HCT116 (cell line): ENCODE data around the gene XPA. TPM values are rescaled to one million over a fixed set of nuclear protein-coding genes. Genes with fewer than 3 reads are reported as not detected.
A peak's percentile ranks its signal among the peaks of the same experiment; 100 is the strongest.

Experiments used
- ATAC-seq: fragments of 200-7000 bp; cut with Tn5 transposase; 2 replicates; pipeline ENCODE4 v1.9.1; 2020; ENCODE audit warnings: mild to moderate bottlenecking, moderate library complexity
- BruUV-seq: library from RNA; stranded (reverse); fragments of 400-500 nt; replicated peaks from 2 replicates; lab custom pipeline; 2021; lab: Mats Ljungman, UMichigan
- CTCF ChIA-PET: fragments of 300-600 bp; sonication (Branson Sonifier 250); formaldehyde crosslinking; loops from one replicate; lab custom pipeline; 2021; ENCODE audit warnings: antibody characterized with exemption; lab: Charles Lee
- POLR2A ChIA-PET: fragments of 300-600, 350-600 bp; sonication (Branson Sonifier 250); formaldehyde crosslinking; loops from one replicate; lab custom pipeline; 2021; ENCODE audit warnings: antibody characterized with exemption; lab: Charles Lee
- RAD21 ChIA-PET, 2 experiments: fragments of 300-600 bp; sonication (Branson Sonifier 250); formaldehyde crosslinking; loops; one replicate each; lab custom pipeline; 2023; ENCODE audit warnings: low total read pairs in 2 of 2; ENCODE audit not compliant: uncharacterized antibody in 2 of 2, unreplicated experiment in 2 of 2, low non-redundant PET in 1 of 2; lab: Charles Lee
- DNase-seq: peaks from one replicate; pipeline ENCODE4 v3.0.0-alpha.2; 2010; ENCODE audit warnings: low read depth, low spot score
- H2AFZ ChIP-seq: fragments of 200-600 bp; shearing (Covaris generic), sonication (generic); 2 replicates; pipeline ENCODE4 v1.6.1; 2017; ENCODE audit warnings: low read depth, mixed run types, mixed read lengths, antibody characterized with exemption, low read length; ENCODE audit not compliant: poor library complexity, severe bottlenecking
- H3K27ac ChIP-seq: 2 replicates; pipeline ENCODE4 v1.5.1; 2012; ENCODE audit warnings: low read depth, low read length
- H3K27me3 ChIP-seq: fragments of 200-600 bp; sonication (generic); 2 replicates; pipeline ENCODE4 v1.6.1; 2016; ENCODE audit warnings: mixed run types, low read length, mixed read lengths; ENCODE audit not compliant: insufficient read depth
- H3K36me3 ChIP-seq, 2 experiments: fragments of 200-500 bp in 1 of 2; fragments of 200-600 bp in 1 of 2; sonication (Bioruptor generic) in 1 of 2; sonication (generic) in 1 of 2; 2 replicates each; pipeline versions ENCODE4 v1.5.1 to v1.6.1; 2014 to 2016; ENCODE audit warnings: low read length in 2 of 2, inconsistent platforms in 1 of 2, mixed read lengths in 1 of 2, mixed run types in 1 of 2; ENCODE audit not compliant: insufficient read depth in 2 of 2, control insufficient read depth in 1 of 2
- H3K4me1 ChIP-seq, 2 experiments: fragments of 200-600 bp in 1 of 2; sonication (generic) in 1 of 2; 2 replicates each; pipeline versions ENCODE4 v1.5.1 to v1.6.1; 2012 to 2017; ENCODE audit warnings: low read length in 2 of 2, inconsistent platforms in 1 of 2, mild to moderate bottlenecking in 1 of 2, mixed read lengths in 1 of 2, mixed run types in 1 of 2, moderate library complexity in 1 of 2; ENCODE audit not compliant: insufficient read depth in 2 of 2, control insufficient read depth in 1 of 2
- H3K4me2 ChIP-seq: fragments of 200-600 bp; sonication (generic); 2 replicates; pipeline ENCODE4 v1.6.1; 2017; ENCODE audit warnings: mixed run types, low read length, mixed read lengths
- H3K4me3 ChIP-seq, 2 experiments: fragments of 200-600 bp in 1 of 2; sonication (generic) in 1 of 2; replicated peaks in 1 of 2; 2 replicates each; pipeline ENCODE4 v1.5.1; 2011 to 2016; ENCODE audit warnings: low read length in 2 of 2, control low read depth in 1 of 2, low read depth in 1 of 2, mild to moderate bottlenecking in 1 of 2, mixed read lengths in 1 of 2, mixed run types in 1 of 2
- H3K79me2 ChIP-seq: fragments of 200-600 bp; sonication (generic); 2 replicates; pipeline ENCODE4 v1.6.1; 2017; ENCODE audit warnings: mild to moderate bottlenecking, mixed run types, low read length, moderate library complexity, mixed read lengths; ENCODE audit not compliant: insufficient read depth
- H3K9ac ChIP-seq: fragments of 200-600 bp; sonication (generic); 2 replicates; pipeline ENCODE4 v1.6.1; 2016; ENCODE audit warnings: low read length, mixed read lengths
- H3K9me2 ChIP-seq: fragments of 200-600 bp; sonication (generic), shearing (Covaris generic); 2 replicates; pipeline ENCODE4 v1.6.1; 2017; ENCODE audit warnings: mixed run types, mild to moderate bottlenecking, moderate library complexity; ENCODE audit not compliant: insufficient read depth
- H3K9me3 ChIP-seq, 2 experiments: fragments of 200-500 bp in 1 of 2; fragments of 200-600 bp in 1 of 2; sonication (Bioruptor generic) in 1 of 2; sonication (generic) in 1 of 2; 2 replicates each; pipeline ENCODE4 v1.6.1; 2014 to 2017; ENCODE audit warnings: low read length in 2 of 2, mixed read lengths in 2 of 2, inconsistent platforms in 1 of 2, low read depth in 1 of 2, mild to moderate bottlenecking in 1 of 2, mixed run types in 1 of 2, moderate library complexity in 1 of 2; ENCODE audit not compliant: control insufficient read depth in 1 of 2, insufficient read depth in 1 of 2
- H4K20me1 ChIP-seq: fragments of 200-600 bp; sonication (generic), shearing (Covaris generic); 2 replicates; pipeline ENCODE4 v1.6.1; 2017; ENCODE audit warnings: mixed run types, mild to moderate bottlenecking, moderate library complexity; ENCODE audit not compliant: insufficient read depth
- CEBPB ChIP-seq: IDR thresholded peaks from 2 replicates; pipeline ENCODE4 v1.6.1; 2012; ENCODE audit warnings: low read depth
- FOSL1 ChIP-seq: IDR thresholded peaks from 2 replicates; pipeline ENCODE4 v1.6.1; 2012; ENCODE audit warnings: low read depth
- POLR2A ChIP-seq: IDR thresholded peaks from 2 replicates; pipeline ENCODE4 v1.7.0; 2011; ENCODE audit warnings: borderline replicate concordance; ENCODE audit not compliant: insufficient read depth, insufficient read length; ENCODE audit errors: extremely low read depth
- SIN3A ChIP-seq: IDR thresholded peaks from 2 replicates; pipeline ENCODE4 v1.6.1; 2012; ENCODE audit warnings: low read depth
- TCF7L2 ChIP-seq: IDR thresholded peaks from 2 replicates; pipeline ENCODE4 v1.7.0; 2011; ENCODE audit warnings: borderline replicate concordance, inconsistent platforms; ENCODE audit not compliant: insufficient read depth, insufficient read length; ENCODE audit errors: extremely low read depth
- intact Hi-C: fragments of 100-400 bp; cut with micrococcal nuclease; formaldehyde crosslinking; loops from 2 replicates; pipeline ENCODE4 v1.10.0; 2022
- total RNA-seq: library from RNA; stranded (reverse); gene quantifications from one replicate; pipeline ENCODE4 v1.2.1, GENCODE V29; 2021; ENCODE audit not compliant: unreplicated experiment
- TF ChIP-seq, protein P1 (sequence below): IDR thresholded peaks from 2 replicates; pipeline ENCODE4 v1.6.1; 2012

The XPA gene
- total RNA-seq, 1 experiment from 2014 or later, result 9.3 TPM

DNA sequence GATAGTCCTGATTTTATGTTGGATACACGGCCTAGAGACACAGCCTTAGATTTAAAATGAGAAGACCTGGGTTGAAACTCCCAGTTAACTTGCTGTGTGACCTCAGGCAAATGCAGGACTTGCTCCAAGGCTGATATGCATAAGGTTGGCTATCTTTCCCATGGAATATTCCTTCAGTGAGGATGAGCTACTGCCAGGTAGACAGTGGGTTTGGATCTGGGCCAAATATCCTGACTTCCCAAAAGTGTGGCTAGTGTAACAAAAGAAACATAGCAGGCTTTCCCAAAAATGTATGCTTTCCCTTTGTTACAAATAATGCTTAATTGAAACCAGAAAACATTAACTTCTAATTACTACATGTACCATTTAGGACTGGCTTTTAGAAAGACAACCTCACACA is 697 bp upstream of the XPA start:
- ATAC-seq (no peak), DNase-seq (no peak)
- Histone ChIP-seq H2AFZ (peak overlapping the region; percentile 81), H3K9me3 (no peaks in the 10 kb centered on the region), H3K4me3 (peak overlapping the region; percentile 78 to 95), H3K9me2 (no peaks in the 10 kb centered on the region), H3K27ac (peak overlapping the region; percentile 37), H3K79me2 (peaks cover 33% of the 10 kb centered on the region), H3K27me3 (no peaks in the 10 kb centered on the region), H4K20me1 (no peaks in the 10 kb centered on the region), H3K4me1 (peaks cover 22 to 40% of the 10 kb centered on the region in 2 experiments), H3K4me2 (peak overlapping the region; percentile 99), H3K36me3 (no peaks in the 10 kb centered on the region), H3K9ac (peak overlapping the region; percentile 86)
- CTCF ChIA-PET, result no interaction called here
- BruUV-seq, result TSS peak; percentile 81
- TF ChIP-seq, protein P1, sequence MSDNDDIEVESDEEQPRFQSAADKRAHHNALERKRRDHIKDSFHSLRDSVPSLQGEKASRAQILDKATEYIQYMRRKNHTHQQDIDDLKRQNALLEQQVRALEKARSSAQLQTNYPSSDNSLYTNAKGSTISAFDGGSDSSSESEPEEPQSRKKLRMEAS, result 0 out of 2 replicates have a peak, but pooled peaks have one; percentile 30
- peak; percentile 25; the same call in 1 of the 2 replicates for TF ChIP-seq SIN3A
- TF ChIP-seq CEBPB, result no peak; the same call in 1 of the 2 replicates
- intact Hi-C loops, result loop anchor here (1.0 kb wide), 1 partner anchor 65 kb away; the partner anchor contains the start of genes NCBP1 and TSTD2
- POLR2A ChIA-PET, result no interaction called here
- RAD21 ChIA-PET, result no interaction called here

- H3K36me3 ChIP-seq, result peaks cover under 1 to 2% of the 10 kb centered on the region in 2 experiments; a peak in 2 of 4 replicates
Measured at GRCh38 chr9:97695995-97696802, 941 bp downstream of the XPA start.

More at GRCh38 chr9:97695995-97696802, 941 bp downstream of the XPA start:
- DNase-seq, result no peak
- BruUV-seq, result TSS peak; percentile 37
- Histone ChIP-seq H3K9me3 (no peaks in the 10 kb centered on the region), H3K27ac (peak overlapping the region; percentile 63), H3K79me2 (peaks cover 33% of the 10 kb centered on the region), H4K20me1 (no peaks in the 10 kb centered on the region), H3K9ac (peak overlapping the region; percentile 86), H3K4me3 (peak overlapping the region; percentile 78 to 95), H3K27me3 (no peaks in the 10 kb centered on the region), H2AFZ (peak overlapping the region; percentile 11), H3K9me2 (no peaks in the 10 kb centered on the region), H3K4me2 (peak overlapping the region; percentile 99), H3K4me1 (peaks cover 18 to 31% of the 10 kb centered on the region in 2 experiments)
- ATAC-seq, result no peak
- RAD21 ChIA-PET, result no interaction called here
- intact Hi-C loops, result no loop called here
- CTCF ChIA-PET, result interaction anchor here (1.1 to 1.5 kb wide), 2 partner anchors 16 to 227 kb away, joined by 3 to 5 read pairs; no protein-coding TSS in a partner anchor
- POLR2A ChIA-PET, result interaction anchor here (0.6 to 1.1 kb wide), 2 partner anchors 9 to 295 kb away, joined by 3 read pairs; no protein-coding TSS in a partner anchor
- TF ChIP-seq FOSL1 (no peak), TCF7L2 (no peak), POLR2A (no peak)
- TF ChIP-seq, protein P1, result no peak
